GM12873 (cell line): Measurements from ENCODE around the gene ANO8.

Experiments
- TF ChIP-seq, protein P1 (sequence below): IDR thresholded peaks from 2 replicates; pipeline ENCODE4 v1.5.1; 2012; ENCODE audit warnings: low read depth, mild to moderate bottlenecking, moderate library complexity, low read length, control low read depth; ENCODE audit not compliant: insufficient read depth; ENCODE audit errors: missing control alignments

ANO8 gene

DNA sequence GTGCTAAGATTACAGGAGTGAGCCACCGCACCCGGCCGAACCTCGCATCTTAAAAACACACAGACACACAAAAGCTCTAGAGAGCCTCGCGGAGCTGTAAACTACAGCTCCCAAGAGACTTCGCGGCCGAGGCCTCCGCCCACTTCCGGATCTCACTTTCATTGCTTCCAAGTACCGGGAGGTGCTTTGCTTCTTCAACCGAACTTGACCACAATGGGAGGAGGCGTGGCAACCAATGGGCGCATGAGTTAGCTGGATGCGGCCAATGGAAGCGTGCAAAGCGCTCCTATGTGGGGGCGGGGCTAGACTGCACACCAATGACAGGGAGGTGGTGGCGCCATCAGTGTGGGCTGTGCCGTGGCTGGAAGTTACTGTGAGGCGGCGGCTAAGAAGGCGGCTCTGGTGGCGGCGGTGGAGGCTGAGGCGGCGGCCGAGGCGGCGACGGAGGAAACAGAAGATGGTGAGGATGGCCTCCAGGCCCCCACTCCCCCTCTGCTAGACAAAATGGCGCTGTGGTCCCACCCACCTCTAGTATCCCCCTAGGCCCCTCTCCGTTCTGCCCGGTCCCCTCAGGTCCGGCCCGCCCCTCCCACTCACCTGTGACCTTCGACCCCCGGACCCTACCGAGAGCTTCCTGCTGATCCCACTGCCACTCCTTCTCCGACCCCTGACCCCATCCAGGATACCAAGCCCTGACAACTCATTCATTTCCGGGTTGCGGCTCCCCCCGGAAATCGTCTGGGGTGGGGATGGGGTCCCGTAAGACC, 25.3 kb downstream of the ANO8 start, which contains the start of gene DDA1:
DDA1 (plus strand) TSS at position 366 of the 767 bp plus-strand sequence; CDS start at position 458, 92 bp downstream.
- TF ChIP-seq, protein P1, sequence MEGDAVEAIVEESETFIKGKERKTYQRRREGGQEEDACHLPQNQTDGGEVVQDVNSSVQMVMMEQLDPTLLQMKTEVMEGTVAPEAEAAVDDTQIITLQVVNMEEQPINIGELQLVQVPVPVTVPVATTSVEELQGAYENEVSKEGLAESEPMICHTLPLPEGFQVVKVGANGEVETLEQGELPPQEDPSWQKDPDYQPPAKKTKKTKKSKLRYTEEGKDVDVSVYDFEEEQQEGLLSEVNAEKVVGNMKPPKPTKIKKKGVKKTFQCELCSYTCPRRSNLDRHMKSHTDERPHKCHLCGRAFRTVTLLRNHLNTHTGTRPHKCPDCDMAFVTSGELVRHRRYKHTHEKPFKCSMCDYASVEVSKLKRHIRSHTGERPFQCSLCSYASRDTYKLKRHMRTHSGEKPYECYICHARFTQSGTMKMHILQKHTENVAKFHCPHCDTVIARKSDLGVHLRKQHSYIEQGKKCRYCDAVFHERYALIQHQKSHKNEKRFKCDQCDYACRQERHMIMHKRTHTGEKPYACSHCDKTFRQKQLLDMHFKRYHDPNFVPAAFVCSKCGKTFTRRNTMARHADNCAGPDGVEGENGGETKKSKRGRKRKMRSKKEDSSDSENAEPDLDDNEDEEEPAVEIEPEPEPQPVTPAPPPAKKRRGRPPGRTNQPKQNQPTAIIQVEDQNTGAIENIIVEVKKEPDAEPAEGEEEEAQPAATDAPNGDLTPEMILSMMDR, result no peak

DNA sequence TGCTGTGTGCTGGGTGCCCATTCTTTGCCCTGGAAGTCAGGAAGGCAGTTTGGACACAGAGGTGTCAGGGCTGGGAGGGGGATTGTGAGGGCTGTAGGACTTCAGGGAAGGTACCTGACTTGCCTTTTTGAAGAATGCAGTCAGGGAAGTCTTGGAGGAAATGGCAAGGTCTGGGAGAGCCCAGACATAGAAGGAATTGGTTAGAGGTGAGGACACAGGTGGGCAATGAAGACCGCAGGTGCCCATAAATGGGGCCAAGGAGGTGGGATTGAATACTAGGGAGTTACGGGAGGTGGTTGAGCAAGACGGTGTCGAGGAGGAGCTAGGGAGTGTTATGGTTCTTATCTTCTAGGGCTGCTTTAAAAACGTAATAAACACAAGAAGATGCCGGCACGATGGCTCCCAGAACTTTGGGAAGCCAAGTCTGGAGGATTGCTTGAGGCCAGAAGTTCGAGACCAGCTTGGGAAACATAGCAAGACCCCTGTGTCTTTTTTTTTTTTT, 26.7 kb downstream of the ANO8 start:
- TF ChIP-seq, protein P1, result no peak

GRCh38 chr19:17306285-17306714, 28.4 kb downstream of the ANO8 start:
- TF ChIP-seq, protein P1, result no peak

GRCh38 chr19:17305517-17306284, 29.0 kb downstream of the ANO8 start, which contains the start of gene MRPL34:
Gene MRPL34 (plus strand): TSS chr19:17305872. CDS start chr19:17305893, 21 bp downstream.
- TF ChIP-seq, protein P1, result peak; percentile 77

DNA sequence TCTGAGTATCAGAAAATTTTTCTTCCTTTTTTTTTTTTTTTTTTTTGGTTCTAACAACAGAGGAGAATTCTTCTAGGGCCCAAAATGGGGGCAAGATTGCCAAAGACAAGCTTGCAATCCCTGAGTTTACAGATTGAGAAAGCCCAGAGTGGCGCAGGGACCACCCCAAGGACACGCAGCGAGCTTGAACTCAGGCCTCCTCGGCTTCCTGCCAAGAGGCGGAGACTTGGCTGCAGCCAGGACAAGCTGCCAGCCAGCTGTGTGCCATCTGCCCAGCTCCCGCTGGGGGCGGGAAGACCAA, 29.5 kb downstream of the ANO8 start:
- TF ChIP-seq, protein P1, result no peak

DNA sequence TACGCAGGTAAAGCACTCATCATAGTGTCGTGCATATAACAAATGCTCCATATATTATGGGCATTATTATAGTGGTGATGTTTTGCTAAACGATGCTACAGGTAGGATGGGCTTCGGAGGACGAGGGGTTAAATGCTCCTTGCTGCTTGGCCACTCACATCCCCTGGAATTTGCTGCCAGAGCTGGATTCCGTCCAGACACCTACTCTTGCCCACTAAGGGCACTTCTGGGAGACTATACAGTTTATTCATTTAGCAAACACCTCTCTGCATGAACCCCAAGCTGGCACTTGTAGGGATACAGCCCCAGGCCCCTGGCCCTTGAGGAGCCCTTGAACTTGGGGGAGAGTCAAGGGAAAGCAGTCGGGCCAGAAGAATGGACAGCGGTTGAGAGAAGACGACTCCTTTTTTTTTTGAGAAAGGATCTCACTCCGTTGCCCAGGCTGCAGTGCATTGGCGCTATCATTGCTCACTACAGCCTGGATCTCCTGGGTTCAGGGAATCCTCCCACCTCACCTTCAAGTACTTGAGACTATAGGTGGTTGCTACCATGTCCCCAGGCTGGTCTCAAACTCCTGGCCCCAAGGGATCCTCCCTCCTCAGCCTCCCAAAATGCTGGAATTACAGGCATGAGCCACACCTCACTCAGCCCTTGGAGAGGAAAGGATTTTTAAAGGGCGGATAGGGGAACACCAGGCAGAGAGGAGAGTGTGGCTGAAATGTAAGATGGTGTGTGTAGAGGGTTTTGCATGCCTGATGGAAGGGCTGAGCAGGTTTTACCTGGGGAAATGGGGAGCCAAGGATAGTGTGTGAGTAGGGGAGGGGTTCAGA, 30.1 kb downstream of the ANO8 start:
- TF ChIP-seq, protein P1, result no peak
